Anterior cingulate cortex (tissue), 58 donors: ENCODE results near the gene KRTAP10-1.
"Not testable (repeated sequence)": the region's sequence is repeated elsewhere in the genome, so short reads cannot be mapped to it uniquely, and the experiment has no call there.

Experiments
- DNase-seq, 58 donors: peaks; one replicate each; lab custom pipeline; 2025; lab: John Stamatoyannopoulos, UW

The KRTAP10-1 gene

DNA sequence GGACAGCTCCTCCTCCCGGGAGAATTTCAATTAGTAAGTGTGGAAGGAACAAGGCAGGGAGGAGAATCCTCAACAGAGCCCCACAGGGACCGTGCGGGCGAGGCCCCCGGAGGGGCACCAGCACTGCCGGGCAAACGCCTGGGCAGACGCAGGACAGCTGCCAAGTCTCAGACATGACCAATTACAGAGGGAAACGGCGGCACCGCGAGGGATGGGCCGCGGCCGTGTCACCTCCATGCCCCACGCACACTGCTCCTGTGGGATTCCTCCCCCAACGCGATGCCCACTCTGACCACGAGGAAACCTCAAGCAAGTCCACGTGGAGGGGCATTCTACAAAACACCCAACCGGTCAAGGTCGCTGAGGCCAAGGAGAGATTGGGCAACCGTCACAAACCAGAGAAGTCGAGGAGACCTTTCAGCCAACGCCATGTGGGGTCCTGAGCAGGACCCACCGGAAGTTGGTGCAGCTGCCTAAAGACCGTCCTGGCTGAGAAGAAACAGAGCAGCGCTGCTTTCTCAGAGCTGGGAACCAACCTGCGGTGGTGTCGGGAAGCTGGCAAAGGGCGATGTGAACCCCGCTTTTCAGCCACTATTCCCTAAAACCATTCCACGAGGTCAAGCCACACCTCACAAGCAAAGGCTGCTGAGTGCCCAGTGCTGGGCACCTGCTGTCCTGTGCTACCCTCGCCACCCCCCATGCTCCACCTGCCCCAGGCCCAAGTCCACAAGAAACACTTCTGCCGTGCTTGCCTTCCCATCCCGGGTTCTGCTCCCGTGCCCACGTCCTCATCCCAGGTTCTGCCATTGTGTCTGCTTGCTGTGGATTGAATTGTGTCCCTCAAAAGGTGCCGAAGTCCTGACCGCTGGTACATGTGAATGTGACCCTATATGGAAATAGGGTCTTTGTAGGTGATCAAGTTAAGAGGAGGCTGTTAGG is 32.1 kb upstream of the KRTAP10-1 start:
- no peak for DNase-seq

DNA sequence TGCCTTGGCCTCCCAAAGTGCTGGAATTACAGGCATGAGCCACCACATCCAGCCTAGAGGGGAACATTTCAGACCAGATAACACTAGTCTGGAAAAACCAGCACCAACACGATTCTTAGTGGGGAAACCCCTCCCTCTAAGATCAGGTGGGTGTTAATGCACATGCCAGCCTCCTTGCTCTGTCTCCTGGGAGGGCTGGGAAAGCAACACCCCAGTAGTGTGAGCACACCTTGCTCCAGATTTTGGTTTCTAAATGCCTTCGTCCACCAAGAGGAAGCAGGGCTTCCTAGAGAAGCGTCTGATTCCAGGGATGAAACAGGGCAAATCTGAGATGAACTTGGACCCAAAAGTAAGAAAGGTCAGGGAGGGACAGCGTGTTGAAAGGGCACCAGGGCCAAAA is 31.3 kb upstream of the KRTAP10-1 start:
- DNase-seq = no peak

- no peak for DNase-seq
Measured at GRCh38 chr21:44569861-44570517, 30.0 kb upstream of the KRTAP10-1 start.

GRCh38 chr21:44568667-44569556 is 28.9 kb upstream of the KRTAP10-1 start:
- DNase-seq = no peak

DNA sequence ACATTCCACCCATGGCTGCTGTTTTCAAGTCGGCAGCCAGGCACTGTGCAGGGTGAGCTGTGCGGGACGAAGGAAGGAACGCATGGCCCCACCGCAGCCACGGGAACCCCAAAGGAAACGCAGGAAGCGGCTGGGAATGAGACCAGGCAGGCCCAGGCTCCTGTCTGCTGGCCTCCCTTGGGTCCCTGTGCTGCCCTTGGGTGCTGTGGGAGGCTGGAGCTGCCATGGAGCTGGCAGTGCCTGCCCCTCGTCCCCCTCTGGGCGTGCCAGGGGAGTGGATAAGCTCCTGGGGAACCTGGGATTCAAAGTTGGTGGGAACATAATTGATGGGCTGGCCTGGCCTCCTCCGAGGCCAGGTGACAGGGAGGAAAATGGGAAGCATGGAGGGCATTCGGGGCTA is 28.3 kb upstream of the KRTAP10-1 start:
- DNase-seq = no peak

- DNase-seq = no peak
Measured at GRCh38 chr21:44567481-44568171, 27.6 kb upstream of the KRTAP10-1 start.

DNA sequence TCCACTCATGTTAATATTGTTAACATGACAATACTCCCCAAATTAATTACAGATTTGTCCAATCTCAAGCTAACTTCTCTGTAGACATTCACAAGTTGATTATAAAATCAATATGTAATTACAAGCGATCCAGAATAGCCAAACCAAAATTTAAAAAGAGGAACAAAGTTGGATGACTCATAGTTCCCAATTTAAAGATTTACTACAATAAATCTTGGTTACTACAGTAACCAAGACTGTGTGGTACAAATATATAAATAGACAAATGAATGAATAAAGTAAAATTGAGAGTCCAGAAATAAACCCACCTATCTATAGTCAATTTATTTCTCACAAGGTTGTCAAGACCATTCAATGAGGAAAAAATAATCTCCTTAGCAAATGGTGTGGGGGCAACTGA is 26.4 kb upstream of the KRTAP10-1 start:
- no peak for DNase-seq

DNA sequence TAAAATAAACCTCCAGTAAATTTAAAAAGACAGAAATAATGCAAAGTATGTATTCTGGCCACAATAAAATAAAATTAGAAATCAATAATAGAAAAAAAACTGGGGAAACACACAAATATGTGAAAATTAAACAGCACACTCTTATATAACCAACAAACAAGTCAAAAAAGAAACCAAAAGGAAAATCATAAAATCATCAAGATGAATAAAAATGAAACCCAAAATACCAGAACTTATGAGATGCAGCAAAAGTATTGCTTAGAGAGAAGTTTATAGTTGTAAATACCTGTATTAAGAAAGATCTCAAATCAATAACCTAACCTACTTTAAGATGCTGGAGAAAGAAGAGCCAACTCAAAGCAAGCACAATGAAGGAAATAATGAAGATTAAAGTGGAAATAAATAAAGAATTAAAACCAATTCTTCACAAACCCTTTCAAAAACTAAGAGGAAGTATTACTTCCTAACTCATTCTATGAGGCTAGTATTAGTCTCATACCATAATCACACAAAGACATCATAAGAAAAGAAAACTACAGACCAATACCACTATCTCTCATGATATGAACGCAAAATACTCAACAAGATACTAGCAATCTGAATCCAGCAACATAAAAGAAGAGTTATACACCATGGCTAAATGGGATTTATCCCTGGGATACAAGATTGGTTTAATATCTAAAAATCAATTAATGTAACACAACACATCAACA is 25.0 kb upstream of the KRTAP10-1 start:
- no peak for DNase-seq

- DNase-seq = no peak
Measured at GRCh38 chr21:44564099-44564498, 24.1 kb upstream of the KRTAP10-1 start.

DNA sequence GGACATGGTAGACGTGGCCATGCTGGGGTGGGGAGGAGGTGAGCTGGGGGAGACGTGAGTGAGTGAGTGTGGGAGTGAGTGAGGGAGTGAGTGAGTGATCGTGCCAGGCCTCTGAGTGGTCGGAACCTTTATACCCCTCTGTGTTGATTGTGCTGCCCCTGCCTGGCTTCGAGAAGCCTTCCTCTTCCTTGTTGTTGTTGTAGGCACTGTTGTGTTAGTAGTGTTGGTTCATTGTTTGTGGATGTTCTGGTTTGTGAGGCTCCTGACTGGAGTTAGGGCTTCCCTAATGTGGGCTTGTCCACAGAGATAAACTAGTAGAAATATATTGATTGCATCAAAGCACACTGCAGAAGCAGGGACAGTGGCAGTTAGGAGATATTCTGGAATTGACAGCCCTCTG is 18.7 kb upstream of the KRTAP10-1 start, which contains the start of gene KRTAP10-3:
KRTAP10-3 (minus strand) TSS at position 101 of the 400 bp plus-strand sequence; CDS start at position 21, 80 bp downstream.
- DNase-seq = no peak

DNA sequence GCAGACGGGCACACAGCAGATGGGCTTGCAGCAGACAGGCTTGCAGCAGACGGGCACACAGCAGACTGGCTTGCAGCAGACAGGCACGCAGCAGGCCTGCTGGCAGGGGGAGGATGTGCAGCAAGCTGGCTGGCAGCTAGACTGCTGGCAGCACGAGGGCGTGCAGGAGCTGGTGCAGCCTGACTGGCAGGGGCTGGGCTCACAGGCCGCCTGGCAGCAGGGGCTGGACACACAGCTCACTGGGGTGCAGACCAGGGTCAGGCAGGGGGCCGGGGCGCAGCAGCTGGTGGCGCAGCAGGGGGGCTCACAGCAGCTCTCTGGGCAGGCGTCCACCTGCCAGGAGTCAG is 18.3 kb upstream of the KRTAP10-1 start:
- DNase-seq = not testable (repeated sequence)

DNA sequence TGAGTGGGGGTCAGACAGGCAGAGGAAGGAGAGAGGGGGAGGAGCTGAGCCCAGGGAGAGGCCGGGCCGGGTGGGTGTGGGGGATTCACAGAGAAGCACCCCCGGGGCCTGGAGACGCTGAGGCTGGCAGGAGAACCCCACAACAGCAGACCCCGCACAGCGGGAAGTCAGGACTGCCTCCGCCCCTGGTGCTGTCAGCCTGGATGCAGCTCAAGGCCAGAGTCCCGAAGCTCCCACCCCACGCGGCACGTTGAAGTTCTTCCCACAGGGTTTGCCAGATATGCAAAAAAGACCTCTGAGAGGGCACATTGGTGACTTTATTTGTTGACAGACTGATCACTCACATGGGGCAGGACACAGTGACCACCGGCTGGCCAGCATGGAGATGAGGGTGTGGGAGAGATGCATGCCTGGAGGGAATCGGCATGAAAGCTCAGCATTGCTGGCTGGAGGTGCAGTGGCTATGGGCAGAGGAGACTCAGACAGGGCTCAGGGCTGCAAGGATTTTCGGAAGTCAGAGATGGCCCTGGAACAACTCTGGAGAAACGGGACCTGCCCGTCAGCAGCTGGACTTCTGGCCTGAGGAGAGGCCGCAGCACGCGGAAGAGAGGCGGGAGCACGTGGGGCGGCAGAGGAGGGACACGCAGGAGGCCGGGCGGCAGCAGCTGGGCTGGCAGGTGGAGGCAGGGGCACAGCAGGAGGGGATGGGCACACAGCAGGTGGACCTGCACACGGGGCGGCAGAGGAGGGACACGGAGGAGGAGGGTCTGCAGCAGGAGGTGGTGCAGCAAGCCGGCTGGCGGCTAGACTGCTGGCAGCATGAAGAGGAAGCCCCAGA is 17.7 kb upstream of the KRTAP10-1 start:
- DNase-seq = no peak

- DNase-seq = no peak
Measured at GRCh38 chr21:44556879-44557278, 16.9 kb upstream of the KRTAP10-1 start.

GRCh38 chr21:44555200-44555875 is 15.3 kb upstream of the KRTAP10-1 start:
- DNase-seq = no peak

GRCh38 chr21:44552681-44553080 is 12.7 kb upstream of the KRTAP10-1 start:
- no peak for DNase-seq

GRCh38 chr21:44552136-44552535 is 12.1 kb upstream of the KRTAP10-1 start:
- DNase-seq = no peak

DNA sequence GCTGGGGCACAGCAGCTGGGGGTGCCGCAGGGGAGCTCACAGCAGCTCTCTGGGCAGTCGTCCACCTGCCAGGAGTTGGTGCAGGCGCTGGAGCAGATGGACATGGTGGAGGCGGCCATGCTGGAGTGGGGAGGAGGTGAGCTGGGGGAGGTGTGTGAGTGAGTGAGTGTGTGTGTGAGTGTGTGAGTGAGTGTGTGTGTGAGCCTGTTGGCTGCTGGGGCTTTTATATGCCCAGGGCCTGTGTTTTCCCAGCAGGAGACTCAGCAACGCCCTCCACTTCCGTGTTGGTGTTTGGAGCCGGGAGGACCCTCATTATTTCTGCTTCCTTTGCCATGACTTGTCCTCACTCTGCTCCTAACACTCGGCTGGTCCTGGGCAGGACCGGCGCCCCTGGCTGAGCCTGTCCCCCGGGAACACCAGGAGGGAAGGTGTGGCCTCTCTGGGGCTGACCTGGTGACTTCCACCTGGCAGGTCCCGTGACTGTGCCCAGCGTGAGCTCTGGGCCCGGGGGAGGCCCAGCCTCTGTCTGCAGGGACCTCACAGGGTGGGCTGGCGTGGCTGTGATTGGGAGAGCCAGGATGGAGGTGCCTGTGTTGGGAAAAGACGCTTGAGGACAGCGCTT is 11.5 kb upstream of the KRTAP10-1 start, which contains the start of gene KRTAP10-2:
KRTAP10-2 (minus strand) TSS at position 166 of the 622 bp plus-strand sequence; CDS start at position 119, 47 bp downstream.
- DNase-seq = no peak
